Astrocyte of the cerebellum (primary cell): ENCODE data around the gene SIRPB1.
A peak's percentile ranks its signal among the peaks of the same experiment; 100 is the strongest.

Experiments used
- DNase-seq: peaks from one replicate; pipeline ENCODE4 v3.0.0-alpha.2; 2011; ENCODE audit warnings: low read depth
- H3K4me3 ChIP-seq: 2 replicates; pipeline ENCODE4 v1.5.1; 2011; ENCODE audit warnings: mild to moderate bottlenecking, low read depth, low read length, moderate library complexity
- CTCF ChIP-seq: IDR thresholded peaks from 2 replicates; pipeline ENCODE4 v1.5.1; 2012; ENCODE audit warnings: low read length, low read depth, moderate library complexity, mild to moderate bottlenecking; ENCODE audit errors: missing control alignments
- in situ Hi-C: cut with HindIII; loops from 2 replicates; pipeline ENCODE4 v1.10.0; 2017; ENCODE audit warnings: low sequenced_read_pairs

The SIRPB1 gene

GRCh38 chr20:1619861-1620444 is at the start of gene SIRPB1:
SIRPB1 (minus strand) TSS chr20:1620009; CDS start chr20:1619944, 65 bp downstream.
- TF ChIP-seq CTCF: no peak
- in situ Hi-C loops: no loop called here
- DNase-seq: no peak
- H3K4me3 ChIP-seq: no peak within 1 kb of the TSS

- DNase-seq: peak; percentile 87
- H3K4me3 ChIP-seq: no peak overlapping the region
- TF ChIP-seq CTCF: no peak
- in situ Hi-C loops: no loop called here
Observed at GRCh38 chr20:1669304-1669703, 49.5 kb upstream of the SIRPB1 start.

GRCh38 chr20:1667502-1668085 is 47.8 kb upstream of the SIRPB1 start:
- in situ Hi-C loops: no loop called here
- no peak overlapping the region for H3K4me3 ChIP-seq
- TF ChIP-seq CTCF: no peak
- DNase-seq: no peak

GRCh38 chr20:1666802-1667201 is 47.0 kb upstream of the SIRPB1 start:
- DNase-seq: no peak
- no peak for TF ChIP-seq CTCF
- H3K4me3 ChIP-seq: no peak overlapping the region
- in situ Hi-C loops: no loop called here

GRCh38 chr20:1665345-1665744 is 45.5 kb upstream of the SIRPB1 start:
- DNase-seq: no peak
- no peak overlapping the region for H3K4me3 ChIP-seq
- in situ Hi-C loops: no loop called here
- no peak for TF ChIP-seq CTCF

- in situ Hi-C loops: no loop called here
- DNase-seq: no peak
- no peak overlapping the region for H3K4me3 ChIP-seq
Observed at GRCh38 chr20:1664911-1665310, 45.1 kb upstream of the SIRPB1 start.

More at GRCh38 chr20:1664911-1665310, 45.1 kb upstream of the SIRPB1 start:
- TF ChIP-seq CTCF: no peak
